Cardiac septum (tissue), 1 donor: ENCODE measurements around the gene SYNC. TPM values are rescaled to one million over a fixed set of nuclear protein-coding genes. Genes with fewer than 3 reads are reported as not detected.
"Not testable (repeated sequence)": the region's sequence is repeated elsewhere in the genome, so short reads cannot be mapped to it uniquely, and the experiment has no call there.

Experiments
- DNase-seq: peaks from one replicate; pipeline ENCODE4 v3.0.0-alpha.2; 2020; ENCODE audit warnings: low spot score
- intact Hi-C: fragments of 100-400 bp; cut with DNase I; formaldehyde crosslinking; loops from one replicate; pipeline ENCODE4 v1.14.0; 2022
- total RNA-seq: library from RNA; stranded (reverse); fragmentation: NEBNext Ultra II Directional; extraction: Animal tissue kit (Norgen Biotek cat#: 25700); gene quantifications from one replicate; pipeline ENCODE4 v1.2.1, GENCODE V29; 2021
- donor health status: DM: no; HTN: no; CAD: no.

The SYNC gene
- total RNA-seq, 1 donor from 2014 or later, result 18.2 TPM

GRCh38 chr1:32727876-32728275 lies 25.3 kb upstream of the SYNC start:
- no peak for DNase-seq
- intact Hi-C loops, result no loop called here

DNA sequence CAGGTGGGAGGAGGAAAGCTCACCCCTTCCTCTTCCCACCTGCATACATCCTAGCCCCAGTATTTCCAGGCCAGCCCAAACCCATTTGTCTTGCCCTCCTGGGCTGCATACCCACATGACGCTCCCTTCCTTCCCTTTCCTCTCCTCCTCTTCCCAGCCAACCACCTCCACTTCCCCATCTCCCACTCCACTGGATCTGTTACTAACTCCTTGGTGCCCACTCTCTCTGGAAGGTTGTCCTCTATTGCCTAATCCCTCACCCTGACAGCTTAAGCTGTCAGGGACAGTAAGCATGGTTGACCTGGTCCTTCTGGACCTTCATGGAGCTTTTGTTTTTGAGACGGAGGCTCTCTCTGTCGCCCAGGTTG lies 23.0 kb upstream of the SYNC start:
- no peak for DNase-seq
- intact Hi-C loops, result no loop called here

- no peak for DNase-seq
- intact Hi-C loops, result no loop called here
These were observed 22.4 kb upstream of the SYNC start for GRCh38 chr1:32724678-32725614.

DNA sequence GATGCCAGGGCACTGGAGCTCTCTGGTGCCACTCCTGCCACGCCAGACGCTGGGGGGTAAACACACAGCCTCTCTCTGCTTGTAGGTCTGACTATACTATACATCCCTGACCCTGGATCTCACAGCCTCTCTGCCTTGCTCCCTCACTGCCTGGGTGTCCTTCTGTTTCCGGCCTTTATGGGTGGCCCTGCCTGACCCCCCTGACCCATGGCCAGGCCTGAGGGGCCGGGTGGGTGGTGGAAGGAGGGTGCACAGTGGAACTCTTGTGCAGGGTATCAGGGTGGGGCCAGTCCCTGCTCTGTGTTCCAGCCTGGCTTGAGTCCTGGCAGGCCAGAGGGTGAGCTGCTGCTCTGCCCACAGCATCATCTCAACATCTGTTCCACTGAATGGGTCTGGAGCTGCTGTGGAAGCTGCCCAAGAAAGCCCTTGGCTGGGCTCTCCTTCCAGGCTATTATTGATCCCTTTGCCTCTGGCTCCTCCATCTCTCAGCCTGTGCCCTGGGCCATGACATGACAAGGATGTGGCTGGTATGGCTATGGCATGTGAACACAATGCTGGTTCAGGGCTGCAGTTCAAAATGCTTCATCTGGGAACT lies 17.2 kb upstream of the SYNC start:
- intact Hi-C loops, result no loop called here
- DNase-seq, result no peak

- intact Hi-C loops, result no loop called here
- no peak for DNase-seq
These were observed 16.0 kb upstream of the SYNC start for GRCh38 chr1:32718527-32718926.

DNA sequence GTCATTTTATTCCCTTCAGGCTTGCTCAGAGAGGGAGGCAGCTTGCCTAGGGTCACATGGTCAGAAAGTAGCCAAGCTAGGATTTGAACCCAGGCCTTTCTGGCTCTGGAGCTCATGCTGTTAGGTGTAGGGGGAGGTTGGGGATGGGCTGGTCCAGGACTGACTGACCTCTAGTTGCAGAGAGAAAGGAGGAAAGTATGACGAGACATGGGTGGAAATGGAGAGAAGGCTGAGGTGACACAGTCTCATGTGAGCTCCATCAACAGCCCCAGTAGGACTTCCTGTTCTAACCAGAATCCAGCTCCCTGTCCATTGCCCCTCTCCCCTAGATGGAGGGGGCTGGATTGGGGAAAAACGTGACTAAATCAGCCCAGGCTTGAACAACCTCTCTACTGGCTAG lies 15.5 kb upstream of the SYNC start:
- DNase-seq, result no peak

DNA sequence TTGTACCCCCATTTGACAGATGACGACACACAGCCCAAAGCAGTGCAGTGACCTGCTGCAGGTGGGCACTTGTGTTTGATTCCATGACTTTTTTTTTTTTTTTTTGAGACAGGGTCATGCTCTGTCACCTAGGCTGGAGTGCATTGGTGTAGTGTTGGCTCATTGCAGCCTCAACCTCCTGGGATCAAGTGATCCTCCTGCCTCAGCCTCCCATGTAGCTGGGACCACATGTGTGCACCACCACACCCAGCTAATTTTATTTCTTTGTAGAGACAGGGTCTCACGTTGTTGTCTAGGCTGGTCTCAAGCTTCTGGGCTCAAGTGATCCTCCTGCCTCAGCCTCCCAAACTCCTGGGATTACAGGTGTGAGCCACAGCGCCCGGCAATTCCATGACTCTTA lies 14.9 kb upstream of the SYNC start:
- no peak for DNase-seq
- intact Hi-C loops, result no loop called here

More for the DNA sequence above, 15.5 kb upstream of the SYNC start:
- intact Hi-C loops, result no loop called here

GRCh38 chr1:32716312-32717148 lies 14.0 kb upstream of the SYNC start:
- intact Hi-C loops, result no loop called here

DNA sequence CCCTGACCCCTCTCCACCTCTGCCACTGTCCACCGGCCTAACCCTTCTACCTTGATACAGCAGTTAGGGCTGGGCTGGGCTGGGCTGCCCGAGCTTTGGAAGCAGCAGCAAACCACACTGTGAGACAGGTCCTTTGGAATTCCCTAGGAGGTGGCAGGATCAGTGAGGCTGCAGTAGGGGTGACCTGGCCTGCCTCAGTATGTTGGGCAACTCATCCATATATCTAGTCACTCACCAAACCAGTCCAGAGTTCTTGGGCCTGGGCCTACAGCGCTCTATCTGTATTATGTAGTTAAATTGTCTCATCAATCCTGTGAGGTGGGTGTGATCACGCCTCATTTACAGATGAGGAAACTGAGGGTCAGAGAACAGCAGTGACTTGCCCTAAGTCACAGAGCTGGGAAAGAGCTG lies 13.3 kb upstream of the SYNC start:
- intact Hi-C loops, result no loop called here
- no peak for DNase-seq

More at GRCh38 chr1:32716312-32717148, 14.0 kb upstream of the SYNC start:
- DNase-seq, result no peak

- intact Hi-C loops, result loop anchor here (5.0 kb wide), 2 partner anchors 158 to 373 kb away; partner anchors contain the start of gene FNDC5
- DNase-seq, result no peak
These were observed 11.7 kb upstream of the SYNC start for GRCh38 chr1:32714277-32714676.

DNA sequence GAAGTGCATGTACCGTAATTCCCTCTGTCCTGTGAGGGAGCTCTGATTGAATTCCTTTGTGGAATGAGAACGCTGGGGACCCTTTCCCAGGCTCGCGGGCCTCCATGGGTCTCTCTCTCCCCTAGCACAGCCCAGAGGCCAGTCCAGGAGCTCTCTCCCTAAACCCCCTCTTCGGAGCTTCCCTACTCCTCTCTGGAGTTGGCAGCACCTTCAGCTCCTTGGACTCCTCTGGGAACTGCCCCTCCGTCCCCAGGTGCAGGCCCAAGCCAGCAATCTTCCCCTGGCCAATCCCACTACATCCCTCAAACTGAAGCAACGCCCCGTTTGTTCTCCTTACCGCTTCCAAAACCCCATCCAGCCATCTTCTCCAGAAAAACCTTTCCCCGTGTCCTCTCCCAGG lies 10.5 kb upstream of the SYNC start:
- DNase-seq, result no peak
- intact Hi-C loops, result loop anchor here (5.0 kb wide), 2 partner anchors 159 to 374 kb away; partner anchors contain the start of gene FNDC5

- DNase-seq, result not testable (repeated sequence)
- intact Hi-C loops, result loop anchor here (5.0 kb wide), 2 partner anchors 161 to 376 kb away; partner anchors contain the start of gene FNDC5
These were observed 8.7 kb upstream of the SYNC start for GRCh38 chr1:32711221-32711620.

- intact Hi-C loops, result no loop called here
- no peak for DNase-seq
These were observed 6.9 kb upstream of the SYNC start for GRCh38 chr1:32709476-32709875.

- DNase-seq, result no peak
- intact Hi-C loops, result no loop called here
These were observed 6.5 kb upstream of the SYNC start for GRCh38 chr1:32709075-32709474.

- intact Hi-C loops, result no loop called here
- DNase-seq, result no peak
These were observed 3.9 kb upstream of the SYNC start for GRCh38 chr1:32706491-32706890.

- intact Hi-C loops, result no loop called here
- no peak for DNase-seq
These were observed 2.9 kb upstream of the SYNC start for GRCh38 chr1:32705516-32705915.

- intact Hi-C loops, result loop anchor here (2.0 kb wide), 1 partner anchor 53 kb away; the partner anchor contains the start of genes RBBP4 and ZBTB8OS
- DNase-seq, result no peak
These were observed 1.1 kb upstream of the SYNC start for GRCh38 chr1:32703479-32704291.

DNA sequence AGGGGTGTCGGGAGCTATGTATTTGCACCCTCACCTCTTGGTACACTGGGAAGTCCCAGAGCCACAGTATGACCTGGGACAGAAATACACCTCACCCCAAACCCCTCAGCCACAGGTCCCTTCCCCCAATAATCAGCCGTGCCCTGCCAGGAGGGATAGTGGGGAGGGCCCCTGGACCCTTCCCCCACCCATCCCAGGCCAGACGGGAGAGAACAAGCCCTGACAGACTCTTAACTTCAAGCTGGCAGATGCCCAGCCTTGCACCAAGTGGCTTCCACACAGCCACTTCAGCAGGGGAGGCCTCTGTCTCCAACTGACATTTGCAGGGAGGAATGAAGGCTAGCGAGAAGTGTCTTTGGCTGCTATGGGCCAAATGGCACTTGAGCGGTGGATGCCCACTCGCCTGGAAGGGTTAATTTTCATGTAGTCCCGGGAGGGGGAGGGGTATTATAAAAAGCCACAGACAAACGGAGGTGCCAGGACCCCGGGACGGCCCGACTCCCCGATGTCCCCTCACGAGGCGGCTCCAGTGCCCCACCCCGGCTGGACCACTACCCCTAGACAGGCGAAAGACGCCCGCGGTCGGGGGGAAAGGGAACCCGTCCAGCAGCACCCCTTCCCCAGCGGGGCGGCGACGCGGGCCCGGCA lies 495 bp downstream of the SYNC start:
- peak; percentile 72 for DNase-seq
- intact Hi-C loops, result loop anchor here (2.0 kb wide), 1 partner anchor 51 kb away; the partner anchor contains the start of genes RBBP4 and ZBTB8OS
